HEK293 (cell line): ENCODE measurements around the gene CCDC9.

Experiments used
- AEBP2 ChIP-seq: fragments of 450-650 bp; formaldehyde crosslinking; IDR thresholded peaks from 2 replicates; pipeline ENCODE4 v1.5.1; 2016; ENCODE audit warnings: missing biosample characterization, missing genetic modification characterization, borderline replicate concordance
- GLIS2 ChIP-seq: fragments of 450-650 bp; formaldehyde crosslinking; IDR thresholded peaks from 2 replicates; pipeline ENCODE4 v1.5.1; 2016; ENCODE audit warnings: missing biosample characterization, missing genetic modification characterization
- HOXA7 ChIP-seq: sonication (generic); formaldehyde crosslinking; IDR thresholded peaks from 2 replicates; pipeline ENCODE4 v1.8.1; 2022; ENCODE audit warnings: missing genetic modification reagents, borderline replicate concordance
- HOXC10 ChIP-seq: sonication (generic); formaldehyde crosslinking; IDR thresholded peaks from 2 replicates; pipeline ENCODE4 v1.8.1; 2023; ENCODE audit warnings: mild to moderate bottlenecking, missing genetic modification reagents
- HOXD13 ChIP-seq: sonication (generic); formaldehyde crosslinking; IDR thresholded peaks from 2 replicates; pipeline ENCODE4 v1.8.0; 2022; ENCODE audit warnings: missing genetic modification reagents, borderline replicate concordance
- KLF10 ChIP-seq: fragments of 450-650 bp; IDR thresholded peaks from 2 replicates; pipeline ENCODE4 v1.5.1; 2018; ENCODE audit warnings: missing biosample characterization, mild to moderate bottlenecking, missing genetic modification characterization
- KLF7 ChIP-seq: fragments of 450-650 bp; formaldehyde crosslinking; IDR thresholded peaks from 2 replicates; pipeline ENCODE4 v1.5.1; 2016; ENCODE audit warnings: missing biosample characterization, missing genetic modification characterization, borderline replicate concordance
- SCRT1 ChIP-seq: fragments of 450-650 bp; formaldehyde crosslinking; IDR thresholded peaks from 2 replicates; pipeline ENCODE4 v1.5.1; 2016; ENCODE audit warnings: missing biosample characterization, missing genetic modification characterization, borderline replicate concordance
- TRIM28 ChIP-seq: IDR thresholded peaks from 2 replicates; pipeline ENCODE4 v1.6.1; 2011; ENCODE audit warnings: low read length, control low read depth, borderline replicate concordance
- YY2 ChIP-seq: fragments of 450-650 bp; formaldehyde crosslinking; IDR thresholded peaks from 2 replicates; pipeline ENCODE4 v1.5.1; 2016; ENCODE audit warnings: missing biosample characterization, missing genetic modification characterization
- ZBTB1 ChIP-seq: fragments of 450-650 bp; formaldehyde crosslinking; IDR thresholded peaks from 2 replicates; pipeline ENCODE4 v1.5.1; 2016; ENCODE audit warnings: missing biosample characterization, missing genetic modification characterization
- ZBTB17 ChIP-seq: fragments of 450-650 bp; formaldehyde crosslinking; IDR thresholded peaks from 2 replicates; pipeline ENCODE4 v1.5.1; 2016; ENCODE audit warnings: missing biosample characterization, missing genetic modification characterization
- ZFHX2 ChIP-seq: fragments of 450-650 bp; formaldehyde crosslinking; conservative IDR thresholded peaks from 2 replicates; pipeline ENCODE4 v1.5.1; 2016; ENCODE audit warnings: missing biosample characterization, missing genetic modification characterization
- ZFP37 ChIP-seq: fragments of 450-650 bp; formaldehyde crosslinking; IDR thresholded peaks from 2 replicates; pipeline ENCODE4 v1.5.1; 2016; ENCODE audit warnings: missing biosample characterization, missing genetic modification characterization
- ZFP41 ChIP-seq: fragments of 450-650 bp; formaldehyde crosslinking; IDR thresholded peaks from 2 replicates; pipeline ENCODE4 v1.5.1; 2016; ENCODE audit warnings: missing biosample characterization, missing genetic modification characterization, borderline replicate concordance
- ZNF10 ChIP-seq: fragments of 450-650 bp; formaldehyde crosslinking; IDR thresholded peaks from 2 replicates; pipeline ENCODE4 v1.5.1; 2017; ENCODE audit warnings: missing biosample characterization, missing genetic modification characterization
- ZNF2 ChIP-seq: fragments of 450-650 bp; formaldehyde crosslinking; IDR thresholded peaks from 2 replicates; pipeline ENCODE4 v1.5.1; 2016; ENCODE audit warnings: missing biosample characterization, missing genetic modification characterization
- ZNF202 ChIP-seq: fragments of 450-650 bp; formaldehyde crosslinking; IDR thresholded peaks from 2 replicates; pipeline ENCODE4 v1.5.1; 2016; ENCODE audit warnings: missing biosample characterization, missing genetic modification characterization, borderline replicate concordance
- ZNF214 ChIP-seq: fragments of 450-650 bp; formaldehyde crosslinking; IDR thresholded peaks from 2 replicates; pipeline ENCODE4 v1.5.1; 2017; ENCODE audit warnings: missing biosample characterization, mild to moderate bottlenecking, missing genetic modification characterization, borderline replicate concordance
- ZNF239 ChIP-seq: fragments of 450-650 bp; formaldehyde crosslinking; IDR thresholded peaks from 2 replicates; pipeline ENCODE4 v1.5.1; 2016; ENCODE audit warnings: missing biosample characterization, missing genetic modification characterization
- ZNF302 ChIP-seq: fragments of 450-650 bp; formaldehyde crosslinking; IDR thresholded peaks from 2 replicates; pipeline ENCODE4 v1.5.1; 2016; ENCODE audit warnings: missing biosample characterization, missing genetic modification characterization, low read depth
- ZNF398 ChIP-seq: fragments of 450-650 bp; formaldehyde crosslinking; IDR thresholded peaks from 2 replicates; pipeline ENCODE4 v1.5.1; 2017; ENCODE audit warnings: missing biosample characterization, missing genetic modification characterization
- ZNF501 ChIP-seq: fragments of 450-650 bp; formaldehyde crosslinking; IDR thresholded peaks from 2 replicates; pipeline ENCODE4 v1.5.1; 2016; ENCODE audit warnings: missing biosample characterization, missing genetic modification characterization
- ZNF514 ChIP-seq: fragments of 450-650 bp; formaldehyde crosslinking; IDR thresholded peaks from 2 replicates; pipeline ENCODE4 v1.5.1; 2016; ENCODE audit warnings: missing biosample characterization, missing genetic modification characterization
- ZNF548 ChIP-seq: fragments of 450-650 bp; formaldehyde crosslinking; IDR thresholded peaks from 2 replicates; pipeline ENCODE4 v1.5.1; 2016; ENCODE audit warnings: missing biosample characterization, missing genetic modification characterization
- ZNF561 ChIP-seq: fragments of 450-650 bp; IDR thresholded peaks from 2 replicates; pipeline ENCODE4 v1.5.1; 2018; ENCODE audit warnings: missing biosample characterization, missing genetic modification characterization, borderline replicate concordance
- ZNF660 ChIP-seq: fragments of 450-650 bp; IDR thresholded peaks from 2 replicates; pipeline ENCODE4 v1.5.1; 2018; ENCODE audit warnings: missing biosample characterization, mild to moderate bottlenecking, missing genetic modification characterization
- ZNF707 ChIP-seq: fragments of 450-650 bp; formaldehyde crosslinking; IDR thresholded peaks from 2 replicates; pipeline ENCODE4 v1.5.1; 2016; ENCODE audit warnings: missing biosample characterization, missing genetic modification characterization
- ZNF76 ChIP-seq: fragments of 450-650 bp; formaldehyde crosslinking; IDR thresholded peaks from 2 replicates; pipeline ENCODE4; 2016; ENCODE audit warnings: low read depth, missing biosample characterization, missing genetic modification characterization, borderline replicate concordance
- ZNF776 ChIP-seq: fragments of 450-650 bp; formaldehyde crosslinking; IDR thresholded peaks from 2 replicates; pipeline ENCODE4 v1.5.0; 2017; ENCODE audit warnings: missing biosample characterization, missing genetic modification characterization, borderline replicate concordance
- ZSCAN30 ChIP-seq: fragments of 450-650 bp; IDR thresholded peaks from 2 replicates; pipeline ENCODE4 v1.5.1; 2018; ENCODE audit warnings: missing biosample characterization, mild to moderate bottlenecking, missing genetic modification characterization, moderate library complexity
- TF ChIP-seq, protein P1 (sequence below): fragments of 450-650 bp; formaldehyde crosslinking; IDR thresholded peaks from 2 replicates; pipeline ENCODE4 v1.5.1; 2016; ENCODE audit warnings: missing biosample characterization, missing genetic modification characterization
- TF ChIP-seq, protein P2 (sequence below): fragments of 450-650 bp; formaldehyde crosslinking; IDR thresholded peaks from 2 replicates; pipeline ENCODE4 v1.5.1; 2016; ENCODE audit warnings: missing biosample characterization, missing genetic modification characterization

The CCDC9 gene

GRCh38 chr19:47226426-47227351, 29.6 kb upstream of the CCDC9 start (continued):
- TF ChIP-seq HOXC10 (CRISPR knock-in tag) (no peak), ZNF707 (tag by site-specific recombination) (no peak), KLF7 (tag by site-specific recombination) (peak; percentile 29; the same call in 1 of the 2 replicates), ZNF776 (0 out of 2 replicates have a peak, but pooled peaks have one; percentile 52), ZNF10 (tag by site-specific recombination) (no peak), ZNF501 (0 out of 2 replicates have a peak, but pooled peaks have one; percentile 28), ZBTB17 (tag by site-specific recombination) (peak; percentile 27; the same call in 1 of the 2 replicates), ZNF561 (tag by site-specific recombination) (no peak; the same call in 1 of the 2 replicates), TRIM28 (no peak), SCRT1 (no peak), ZNF660 (tag by site-specific recombination) (no peak), ZFHX2 (tag by site-specific recombination) (peak; percentile 90), HOXD13 (CRISPR knock-in tag) (no peak), ZFP41 (tag by site-specific recombination) (no peak), ZBTB1 (tag by site-specific recombination) (no peak), YY2 (tag by site-specific recombination) (peak; percentile 87), ZNF302 (tag by site-specific recombination) (no peak), GLIS2 (tag by site-specific recombination) (peak; percentile 97), ZNF239 (0 out of 2 replicates have a peak, but pooled peaks have one; percentile 40), ZNF548 (tag by site-specific recombination) (no peak), ZNF76 (tag by site-specific recombination) (no peak; the same call in 1 of the 2 replicates), ZNF202 (tag by site-specific recombination) (no peak), AEBP2 (tag by site-specific recombination) (no peak), ZNF398 (peak; percentile 95), ZFP37 (tag by site-specific recombination) (0 out of 2 replicates have a peak, but pooled peaks have one; percentile 29), ZNF2 (tag by site-specific recombination) (no peak), ZNF514 (tag by site-specific recombination) (no peak), HOXA7 (CRISPR knock-in tag) (no peak), ZNF214 (tag by site-specific recombination) (no peak), KLF10 (0 out of 2 replicates have a peak, but pooled peaks have one; percentile 17), ZSCAN30 (tag by site-specific recombination) (no peak)
- TF ChIP-seq, protein P1, sequence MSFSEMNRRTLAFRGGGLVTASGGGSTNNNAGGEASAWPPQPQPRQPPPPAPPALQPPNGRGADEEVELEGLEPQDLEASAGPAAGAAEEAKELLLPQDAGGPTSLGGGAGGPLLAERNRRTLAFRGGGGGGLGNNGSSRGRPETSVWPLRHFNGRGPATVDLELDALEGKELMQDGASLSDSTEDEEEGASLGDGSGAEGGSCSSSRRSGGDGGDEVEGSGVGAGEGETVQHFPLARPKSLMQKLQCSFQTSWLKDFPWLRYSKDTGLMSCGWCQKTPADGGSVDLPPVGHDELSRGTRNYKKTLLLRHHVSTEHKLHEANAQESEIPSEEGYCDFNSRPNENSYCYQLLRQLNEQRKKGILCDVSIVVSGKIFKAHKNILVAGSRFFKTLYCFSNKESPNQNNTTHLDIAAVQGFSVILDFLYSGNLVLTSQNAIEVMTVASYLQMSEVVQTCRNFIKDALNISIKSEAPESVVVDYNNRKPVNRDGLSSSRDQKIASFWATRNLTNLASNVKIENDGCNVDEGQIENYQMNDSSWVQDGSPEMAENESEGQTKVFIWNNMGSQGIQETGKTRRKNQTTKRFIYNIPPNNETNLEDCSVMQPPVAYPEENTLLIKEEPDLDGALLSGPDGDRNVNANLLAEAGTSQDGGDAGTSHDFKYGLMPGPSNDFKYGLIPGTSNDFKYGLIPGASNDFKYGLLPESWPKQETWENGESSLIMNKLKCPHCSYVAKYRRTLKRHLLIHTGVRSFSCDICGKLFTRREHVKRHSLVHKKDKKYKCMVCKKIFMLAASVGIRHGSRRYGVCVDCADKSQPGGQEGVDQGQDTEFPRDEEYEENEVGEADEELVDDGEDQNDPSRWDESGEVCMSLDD (tag by site-specific recombination), result peak; percentile 96
- TF ChIP-seq, protein P2, sequence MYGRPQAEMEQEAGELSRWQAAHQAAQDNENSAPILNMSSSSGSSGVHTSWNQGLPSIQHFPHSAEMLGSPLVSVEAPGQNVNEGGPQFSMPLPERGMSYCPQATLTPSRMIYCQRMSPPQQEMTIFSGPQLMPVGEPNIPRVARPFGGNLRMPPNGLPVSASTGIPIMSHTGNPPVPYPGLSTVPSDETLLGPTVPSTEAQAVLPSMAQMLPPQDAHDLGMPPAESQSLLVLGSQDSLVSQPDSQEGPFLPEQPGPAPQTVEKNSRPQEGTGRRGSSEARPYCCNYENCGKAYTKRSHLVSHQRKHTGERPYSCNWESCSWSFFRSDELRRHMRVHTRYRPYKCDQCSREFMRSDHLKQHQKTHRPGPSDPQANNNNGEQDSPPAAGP (tag by site-specific recombination), result peak; percentile 48; the same call in 1 of the 2 replicates
